GM06990 (cell line): ENCODE data around the gene RNF11.

Experiments used
- DNase-seq: peaks from one replicate; pipeline ENCODE4 v3.0.0-alpha.2; 2011; ENCODE audit not compliant: insufficient read length; ENCODE audit errors: extremely low read depth
- H3K27me3 ChIP-seq: replicated peaks from 2 replicates; pipeline ENCODE4 v1.6.0; 2011; ENCODE audit warnings: low read length; ENCODE audit not compliant: control insufficient read depth, insufficient read depth
- H3K36me3 ChIP-seq: 2 replicates; pipeline ENCODE4 v1.5.1; 2011; ENCODE audit warnings: low read length; ENCODE audit not compliant: control insufficient read depth, insufficient read depth
- H3K4me3 ChIP-seq: replicated peaks from 2 replicates; pipeline ENCODE4 v1.5.1; 2011; ENCODE audit warnings: low read depth, mild to moderate bottlenecking, control low read depth, low read length
- CTCF ChIP-seq: IDR thresholded peaks from 2 replicates; pipeline ENCODE4 v1.5.1; 2011; ENCODE audit warnings: low read length, control low read depth, mild to moderate bottlenecking, inconsistent platforms; ENCODE audit not compliant: insufficient read depth, poor library complexity, severe bottlenecking

Gene RNF11

GRCh38 chr1:51237351-51238033 lies 1.4 kb downstream of the RNF11 start:
- no peak for TF ChIP-seq CTCF
- DNase-seq: no peak
- Histone ChIP-seq H3K36me3 (no peaks in the 10 kb centered on the region; the same call in 1 of the 2 replicates), H3K27me3 (no peaks in the 10 kb centered on the region), H3K4me3 (peak overlapping the region; percentile 94)

GRCh38 chr1:51238034-51238403 lies 1.9 kb downstream of the RNF11 start:
- Histone ChIP-seq H3K4me3 (peak overlapping the region; percentile 94), H3K36me3 (no peaks in the 10 kb centered on the region; the same call in 1 of the 2 replicates), H3K27me3 (no peaks in the 10 kb centered on the region)
- no peak for DNase-seq
- TF ChIP-seq CTCF: no peak

GRCh38 chr1:51240084-51240483 lies 4.0 kb downstream of the RNF11 start:
- H3K4me3 ChIP-seq: no peak overlapping the region
- no peak for DNase-seq
- TF ChIP-seq CTCF: no peak
- no peaks in the 10 kb centered on the region for H3K27me3 ChIP-seq
- no peaks in the 10 kb centered on the region; the same call in 1 of the 2 replicates for H3K36me3 ChIP-seq

GRCh38 chr1:51241119-51241518 lies 5.0 kb downstream of the RNF11 start:
- no peaks in the 10 kb centered on the region; the same call in 1 of the 2 replicates for H3K36me3 ChIP-seq
- no peak for DNase-seq
- H3K4me3 ChIP-seq: no peak overlapping the region
- no peak for TF ChIP-seq CTCF
- H3K27me3 ChIP-seq: no peaks in the 10 kb centered on the region

GRCh38 chr1:51242546-51242945 lies 6.5 kb downstream of the RNF11 start:
- no peak for TF ChIP-seq CTCF
- no peak for DNase-seq
- no peaks in the 10 kb centered on the region; the same call in 1 of the 2 replicates for H3K36me3 ChIP-seq

GRCh38 chr1:51247022-51247421 lies 10.9 kb downstream of the RNF11 start:
- DNase-seq: peak; percentile 44

More at GRCh38 chr1:51242546-51242945, 6.5 kb downstream of the RNF11 start:
- H3K27me3 ChIP-seq: no peaks in the 10 kb centered on the region
- H3K4me3 ChIP-seq: no peak overlapping the region

More at GRCh38 chr1:51247022-51247421, 10.9 kb downstream of the RNF11 start:
- no peak overlapping the region for H3K4me3 ChIP-seq
- no peaks in the 10 kb centered on the region for H3K36me3 ChIP-seq
- TF ChIP-seq CTCF: no peak
- H3K27me3 ChIP-seq: no peaks in the 10 kb centered on the region
